CD1c-positive myeloid dendritic cell (primary cell): ENCODE measurements around the gene KRTAP16-1.
A peak's percentile ranks its signal among the peaks of the same experiment; 100 is the strongest.

ENCODE experiments used
- DNase-seq: peaks from one replicate; pipeline ENCODE4 v3.0.0-alpha.2; 2016; ENCODE audit errors: extremely low spot score

The KRTAP16-1 gene

GRCh38 chr17:41329279-41329948 is 20.3 kb upstream of the KRTAP16-1 start:
- peak; percentile 51 for DNase-seq

GRCh38 chr17:41328207-41328606 is 19.1 kb upstream of the KRTAP16-1 start:
- no peak for DNase-seq

DNA sequence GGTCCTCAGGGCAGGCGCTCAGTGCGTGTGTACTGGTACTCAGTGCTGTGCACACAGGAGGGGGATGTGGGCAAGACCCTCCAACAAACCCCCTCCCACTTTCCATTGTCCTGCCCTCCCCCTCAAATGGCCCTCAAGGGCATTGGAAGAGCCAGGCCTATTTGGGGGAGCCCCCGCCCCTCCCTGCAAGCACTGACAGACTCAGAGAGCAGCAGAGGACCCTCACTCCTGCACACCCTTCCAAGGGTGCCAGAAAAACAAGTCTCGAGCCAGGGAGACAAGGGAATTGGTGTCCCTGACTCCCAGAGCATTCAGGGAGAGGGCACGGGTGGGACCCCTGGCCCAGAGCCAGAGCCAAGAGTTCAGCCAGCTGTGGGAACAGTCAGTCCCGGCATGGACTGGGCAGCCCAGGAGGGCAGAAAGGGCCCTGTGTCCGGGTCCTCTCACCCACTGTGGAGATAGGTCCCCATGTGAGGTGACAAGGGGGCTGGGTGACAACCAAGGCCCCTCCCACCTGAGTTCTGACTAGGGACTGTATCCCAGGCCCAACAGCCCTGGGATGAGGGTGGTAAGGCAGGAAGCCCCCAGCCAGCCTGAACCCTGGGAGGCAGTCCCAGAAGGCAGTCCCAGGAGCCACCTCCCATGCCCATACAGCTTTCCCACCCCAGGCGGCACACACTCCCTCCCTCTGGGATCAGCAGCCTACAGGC is 18.5 kb upstream of the KRTAP16-1 start:
- no peak for DNase-seq

DNA sequence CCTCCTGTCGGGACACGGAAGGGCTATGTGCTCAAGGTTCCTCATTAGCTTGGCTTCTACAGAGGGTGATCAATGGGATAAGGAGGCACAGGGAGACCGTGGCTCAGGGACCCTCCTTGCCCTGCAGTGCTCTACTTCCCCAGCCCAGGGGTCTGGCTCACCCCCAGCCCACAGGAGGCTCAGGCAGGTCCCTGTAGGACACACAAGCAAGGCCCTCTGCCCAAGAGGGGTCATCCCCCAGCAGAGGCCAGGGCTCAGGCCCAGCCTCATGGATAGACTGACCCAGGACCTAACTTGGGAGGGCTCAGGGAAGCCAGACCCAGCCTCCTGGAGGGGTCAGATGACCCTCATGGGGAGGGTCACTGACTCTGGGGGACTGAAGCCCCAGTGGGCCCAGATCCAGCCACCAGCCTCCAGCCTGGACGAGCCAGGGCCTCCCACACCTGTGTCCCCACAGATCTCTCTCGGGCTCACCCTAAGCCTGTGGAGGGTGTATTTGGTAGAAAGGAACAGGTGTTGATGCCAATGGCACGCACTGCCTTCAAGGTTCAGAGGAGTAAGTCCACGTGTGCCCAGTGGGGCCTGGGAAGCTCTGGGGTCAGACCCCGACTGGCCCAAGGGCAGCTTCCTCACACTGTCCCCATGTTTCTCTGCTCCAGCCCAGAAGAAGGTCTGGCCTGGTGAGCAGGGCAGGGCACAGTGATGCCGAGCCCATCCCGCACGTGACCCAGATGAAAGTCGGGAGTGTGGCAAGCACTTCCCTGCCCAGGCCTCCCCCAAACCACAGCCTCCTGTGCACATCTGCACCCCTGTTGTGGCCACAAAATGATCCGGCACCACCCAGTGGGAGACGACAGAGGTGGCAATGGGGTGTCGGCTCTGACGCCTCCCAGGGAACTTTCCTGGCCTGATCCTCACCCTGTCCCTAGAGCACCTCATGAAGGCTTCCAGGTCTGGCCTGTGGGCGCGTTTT is 17.4 kb upstream of the KRTAP16-1 start:
- no peak for DNase-seq

DNA sequence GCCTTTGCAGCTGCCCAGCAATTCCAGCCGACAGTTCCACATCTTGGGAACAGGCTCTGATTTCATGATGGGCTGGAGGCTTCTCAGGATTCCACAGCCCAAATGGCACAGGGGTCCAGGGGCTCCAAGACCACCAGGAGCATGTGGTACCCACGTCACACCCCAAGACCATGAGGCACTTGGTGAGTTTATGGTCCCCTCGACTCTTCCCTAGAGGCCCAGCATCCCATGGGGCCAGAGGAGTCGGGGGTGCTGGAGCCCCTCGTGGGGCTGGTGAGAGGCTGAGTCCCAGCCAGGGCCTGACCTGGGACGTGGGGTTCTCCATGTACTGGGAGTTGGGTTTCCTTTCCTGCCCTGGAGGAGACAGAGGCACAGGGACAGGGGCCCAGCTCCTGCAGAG is 16.5 kb upstream of the KRTAP16-1 start:
- DNase-seq: no peak

DNA sequence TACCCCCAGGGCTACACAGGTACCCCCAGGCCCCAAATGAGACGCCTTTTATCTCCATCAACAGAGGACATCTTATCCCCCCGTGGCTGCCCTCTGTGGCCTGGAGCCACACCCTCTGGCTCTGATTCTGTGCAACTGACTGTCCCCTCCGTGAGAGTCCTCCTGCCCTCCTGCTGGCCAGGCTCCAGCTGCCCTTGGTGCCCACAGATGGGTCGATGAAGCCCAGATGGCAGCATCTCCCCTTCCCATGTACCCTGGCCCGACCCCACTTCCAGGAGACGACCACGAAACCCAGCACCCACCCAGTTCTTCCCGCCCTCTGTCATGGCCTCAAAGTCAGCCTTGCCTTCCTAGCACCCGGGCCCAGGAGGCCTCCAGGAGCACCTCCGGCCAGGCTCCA is 16.0 kb upstream of the KRTAP16-1 start:
- DNase-seq: no peak

DNA sequence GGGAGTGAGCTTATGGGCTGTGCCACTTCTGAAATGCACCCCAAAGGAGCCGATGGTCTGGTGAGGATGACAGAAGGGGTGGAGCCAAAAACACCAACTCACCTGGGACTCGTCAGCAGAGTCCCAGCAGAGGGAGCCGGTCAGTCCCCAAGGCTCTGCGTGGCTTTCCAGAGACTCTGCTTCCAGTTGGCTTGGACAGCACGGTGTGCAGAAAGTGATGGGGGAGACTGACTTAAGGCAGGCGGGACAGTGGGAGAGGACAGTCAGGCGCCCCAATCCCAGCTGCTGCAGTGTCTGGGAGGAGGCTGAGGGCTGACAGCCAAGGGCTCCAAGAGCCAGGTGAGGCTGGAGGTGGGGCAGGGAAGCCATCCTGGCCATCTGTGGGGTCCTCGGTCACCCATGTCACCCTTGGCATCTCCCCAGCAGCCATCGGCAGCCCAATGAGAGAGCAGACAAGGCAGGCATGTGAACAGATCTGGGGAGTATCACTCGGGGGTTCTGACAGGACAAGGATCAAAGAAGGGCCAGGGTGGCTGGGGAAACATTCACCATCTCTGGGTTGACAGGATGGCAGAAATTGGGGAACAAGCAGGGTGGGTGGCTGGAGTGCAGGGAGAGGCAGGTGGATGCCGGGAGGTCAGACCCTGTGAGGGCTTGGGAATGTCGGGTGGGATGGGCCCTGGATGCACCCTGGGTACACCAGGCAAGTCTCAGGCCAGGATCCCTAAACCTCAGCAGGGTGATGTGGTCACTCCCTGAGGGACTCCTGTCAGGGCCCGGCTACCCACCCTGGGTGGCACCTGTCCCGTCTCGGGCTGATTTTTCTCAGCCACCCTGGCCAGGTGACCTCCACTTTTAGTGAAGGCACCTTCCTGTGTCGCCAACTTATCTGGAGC is 15.3 kb upstream of the KRTAP16-1 start:
- DNase-seq: no peak

GRCh38 chr17:41322903-41323895 is 14.1 kb upstream of the KRTAP16-1 start:
- no peak for DNase-seq

DNA sequence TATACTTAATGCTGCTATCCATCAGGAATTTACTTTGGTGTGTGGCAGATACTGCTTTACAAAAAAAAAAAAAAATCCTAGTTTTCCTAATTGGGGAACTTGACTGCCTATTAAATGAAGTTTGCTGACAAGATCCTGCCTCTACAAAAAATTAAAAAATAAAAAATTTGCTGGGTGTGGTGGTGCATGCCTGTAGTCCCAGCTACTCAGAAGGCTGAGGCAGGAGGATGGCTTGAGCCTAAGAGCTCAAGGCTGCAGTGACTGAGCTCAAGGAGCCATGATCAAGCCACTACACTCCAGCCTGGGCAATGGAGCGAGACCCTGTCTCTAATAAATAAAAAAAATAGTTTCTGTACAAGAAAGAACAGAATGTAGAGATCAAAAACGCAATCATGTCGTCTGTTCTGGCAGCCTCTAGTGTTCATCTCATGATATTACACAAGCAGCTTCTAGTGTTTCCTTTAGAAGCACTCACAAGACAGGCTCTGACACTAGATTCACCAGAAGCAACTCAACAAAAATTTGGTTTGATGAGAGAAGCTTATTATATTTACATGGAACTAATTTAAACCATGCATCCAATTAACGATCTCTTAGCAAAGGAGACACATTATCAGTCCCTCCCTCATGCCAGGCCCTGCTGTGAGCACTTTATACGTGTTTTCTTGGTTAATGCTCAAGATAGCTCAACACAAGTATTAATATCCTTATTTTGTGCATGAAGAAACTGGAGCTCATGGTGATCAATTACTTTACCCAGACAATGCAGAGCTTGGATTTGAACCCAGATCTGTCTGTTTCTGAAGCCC is 13.2 kb upstream of the KRTAP16-1 start:
- peak; percentile 36 for DNase-seq

- DNase-seq: no peak
Measured at GRCh38 chr17:41318231-41318630, 9.1 kb upstream of the KRTAP16-1 start.

DNA sequence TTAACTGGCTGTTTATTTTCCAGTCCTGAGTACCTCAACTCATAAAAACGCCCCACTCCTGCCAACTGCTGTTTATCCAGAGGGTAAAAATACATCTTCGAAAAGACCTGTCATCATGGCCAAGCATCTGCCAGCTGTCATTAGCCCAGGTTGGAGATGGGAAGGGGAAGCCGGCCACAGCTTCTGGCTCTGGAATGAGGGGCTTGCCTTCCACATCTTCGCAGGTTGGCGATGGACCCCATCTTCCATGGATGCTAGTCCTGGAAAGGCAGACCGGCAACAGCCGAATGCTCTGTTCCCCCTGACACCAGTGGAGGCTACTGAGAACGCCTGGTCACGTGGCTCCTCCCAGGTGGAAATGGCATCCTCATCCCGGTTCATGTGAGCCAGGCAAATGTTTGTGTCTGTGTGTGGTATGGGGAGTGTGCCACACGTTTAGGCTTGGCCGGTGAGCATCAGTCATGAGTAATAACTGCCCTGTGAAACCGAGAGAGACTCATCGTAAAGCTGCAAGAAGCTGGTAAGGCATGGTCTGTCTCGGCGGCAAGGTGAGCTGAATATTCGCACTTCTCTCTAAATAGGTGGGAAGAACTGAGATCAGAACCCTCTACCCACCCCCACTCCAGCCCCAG is 6.8 kb upstream of the KRTAP16-1 start:
- DNase-seq: no peak

GRCh38 chr17:41315204-41315794 is 6.2 kb upstream of the KRTAP16-1 start, which contains the start of gene KRTAP17-1:
TSS of gene KRTAP17-1 (minus strand) at chr17:41315710. CDS start at chr17:41315650, 60 bp downstream.
- DNase-seq: no peak

DNA sequence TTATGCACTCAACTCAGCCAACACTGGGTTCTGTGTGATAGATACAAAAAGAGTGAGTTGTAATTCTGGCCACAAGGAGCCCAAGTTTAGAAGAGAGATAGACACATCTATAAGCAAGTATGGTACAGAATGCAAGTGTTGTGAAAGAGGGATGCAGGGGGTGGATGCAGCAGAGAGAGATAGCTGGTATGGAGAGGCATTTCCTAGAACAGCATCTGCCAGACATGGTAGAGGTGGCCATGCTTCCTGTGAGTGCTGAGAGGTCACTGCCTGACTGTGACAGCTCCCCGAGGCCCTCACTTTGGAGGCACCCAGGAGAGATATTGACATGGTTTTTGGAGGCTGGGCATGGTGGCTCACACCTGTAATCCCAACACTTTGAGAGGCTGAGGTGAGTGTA is 2.0 kb upstream of the KRTAP16-1 start:
- DNase-seq: no peak

- DNase-seq: peak; percentile 44
Measured at GRCh38 chr17:41308251-41308917, 725 bp downstream of the KRTAP16-1 start.

GRCh38 chr17:41307647-41308046 is 1.5 kb downstream of the KRTAP16-1 start:
- no peak for DNase-seq

- DNase-seq: no peak
Measured at GRCh38 chr17:41304091-41304490, 5.0 kb downstream of the KRTAP16-1 start.

DNA sequence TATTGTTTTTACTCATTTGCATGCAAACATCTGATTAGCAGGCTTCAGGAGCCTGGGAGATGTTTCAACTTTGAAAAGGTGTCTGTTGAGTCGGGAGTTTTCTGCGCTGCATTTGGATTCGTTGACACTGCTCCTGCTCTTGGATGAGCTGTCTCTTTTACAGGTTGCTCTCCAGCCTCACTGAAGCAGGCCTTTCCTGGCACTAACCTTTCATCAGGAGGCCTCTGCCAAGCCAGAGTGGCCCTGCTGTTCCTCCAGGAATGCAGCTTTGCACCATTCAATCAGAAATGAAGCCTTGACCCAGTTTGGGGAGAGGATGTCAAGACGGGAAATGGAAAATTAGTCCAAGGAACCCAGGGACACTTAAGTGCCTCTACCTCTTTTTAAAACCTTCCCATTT is 6.1 kb downstream of the KRTAP16-1 start:
- no peak for DNase-seq
